GM18868 (cell line): Measurements from ENCODE around the gene SLC14A1.

Experiments used
- ATAC-seq: cut with Tn5 transposase; IDR thresholded peaks from one replicate; pipeline ENCODE4 v1.9.1; 2021; ENCODE audit warnings: mild to moderate bottlenecking, moderate library complexity; ENCODE audit not compliant: unreplicated experiment

SLC14A1 gene

GRCh38 chr18:45792506-45793263, 68.7 kb downstream of the SLC14A1 start:
- ATAC-seq: no peak

DNA sequence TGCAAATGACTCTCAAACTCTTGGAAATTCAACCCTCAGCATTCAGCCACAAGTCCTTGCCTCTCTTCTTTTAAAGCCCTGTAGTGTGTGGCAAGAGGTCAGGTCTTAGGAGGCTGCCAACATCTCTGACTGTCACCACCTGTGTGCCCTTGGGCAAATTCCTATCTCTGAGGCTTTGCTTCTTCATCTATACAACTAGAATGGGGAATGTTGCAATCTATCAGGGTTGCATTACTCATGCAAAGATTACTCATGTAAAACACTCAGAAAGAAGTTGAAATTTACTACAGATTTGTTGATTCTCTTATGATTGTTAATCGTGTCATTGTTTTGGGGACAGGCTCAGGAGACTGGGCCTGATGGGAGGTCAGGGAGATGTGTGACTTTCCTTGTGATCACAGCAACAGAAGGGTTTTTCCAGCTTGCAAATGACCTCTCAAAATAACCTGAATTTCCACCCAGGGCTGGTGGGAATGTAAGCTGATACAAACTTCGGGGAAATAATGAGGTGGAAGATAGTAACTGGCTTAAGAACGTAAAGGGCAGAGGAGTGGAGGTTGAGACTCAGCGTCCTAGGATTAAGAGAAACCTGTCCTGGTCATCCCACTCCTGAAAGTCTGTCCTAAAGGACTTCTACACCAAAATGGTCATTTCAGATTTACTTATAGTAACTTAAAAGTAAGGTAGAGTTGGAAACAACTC, 69.4 kb downstream of the SLC14A1 start:
- ATAC-seq: no peak

DNA sequence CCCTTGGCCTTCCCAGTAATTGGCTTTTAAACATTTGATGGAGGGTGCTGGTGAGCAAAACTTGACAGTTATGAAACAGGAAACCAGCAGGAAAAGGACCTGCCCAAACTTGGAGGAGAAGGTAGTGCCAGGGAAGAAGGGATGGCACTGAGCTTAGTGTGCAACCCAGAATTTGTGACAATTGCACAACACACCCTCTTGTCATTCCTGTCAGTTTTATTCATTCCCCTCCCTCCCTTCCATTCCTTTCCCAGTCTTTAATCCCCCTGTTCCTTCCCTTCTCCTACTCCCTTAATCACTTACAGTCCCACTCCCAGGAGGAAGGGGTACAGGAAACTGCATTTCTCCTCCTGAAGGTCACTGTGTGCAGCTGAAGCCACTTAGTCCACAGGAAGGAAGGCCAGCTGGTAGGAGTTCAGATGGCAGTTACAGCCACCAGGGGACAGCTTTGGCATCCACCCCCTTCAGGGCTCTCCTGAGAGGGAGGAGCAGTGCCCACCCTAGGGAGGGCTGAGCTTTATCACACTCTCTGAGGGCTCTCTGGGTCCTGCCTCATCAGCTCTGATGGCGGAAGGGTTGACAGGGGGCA, 77.5 kb downstream of the SLC14A1 start:
- ATAC-seq: no peak
